ENCODE measurements around the gene ATR.
A peak's percentile ranks its signal among the peaks of the same experiment; 100 is the strongest.
"Not testable (repeated sequence)": the region's sequence is repeated elsewhere in the genome, so short reads cannot be mapped to it uniquely, and the experiment has no call there.

ATR gene

GRCh38 chr3:142578329-142579223, at the start of gene ATR:
ATR (minus strand) TSS chr3:142578733; CDS start chr3:142578704, 29 bp downstream.
- FAIRE-seq: peak; percentile 91

- no peak for FAIRE-seq
These were observed 48.4 kb upstream of the ATR start for GRCh38 chr3:142626971-142627370.

GRCh38 chr3:142625153-142625440, 46.6 kb upstream of the ATR start:
- FAIRE-seq: no peak

GRCh38 chr3:142624341-142625152, 46.0 kb upstream of the ATR start:
- no peak for FAIRE-seq

- FAIRE-seq: no peak
These were observed 44.7 kb upstream of the ATR start for GRCh38 chr3:142623194-142623593.

- no peak for FAIRE-seq
These were observed 43.9 kb upstream of the ATR start for GRCh38 chr3:142622405-142622804.

GRCh38 chr3:142618917-142619461, 40.5 kb upstream of the ATR start:
- FAIRE-seq: no peak

- FAIRE-seq: no peak
These were observed 36.6 kb upstream of the ATR start for GRCh38 chr3:142615171-142615570.

- FAIRE-seq: no peak
These were observed 35.6 kb upstream of the ATR start for GRCh38 chr3:142614059-142614626.

- no peak for FAIRE-seq
These were observed 35.0 kb upstream of the ATR start for GRCh38 chr3:142613491-142613890.

- no peak for FAIRE-seq
These were observed 32.7 kb upstream of the ATR start for GRCh38 chr3:142611206-142611605.

GRCh38 chr3:142609136-142609535, 30.6 kb upstream of the ATR start:
- no peak for FAIRE-seq

- no peak for FAIRE-seq
These were observed 30.1 kb upstream of the ATR start for GRCh38 chr3:142608631-142609030.

GRCh38 chr3:142604940-142605339, 26.4 kb upstream of the ATR start:
- FAIRE-seq: no peak

GRCh38 chr3:142603386-142603705, 24.8 kb upstream of the ATR start:
- not testable (repeated sequence) for FAIRE-seq

- no peak for FAIRE-seq
These were observed 24.3 kb upstream of the ATR start for GRCh38 chr3:142602619-142603385.

GRCh38 chr3:142601713-142602112, 23.2 kb upstream of the ATR start:
- no peak for FAIRE-seq

GRCh38 chr3:142597906-142598305, 19.4 kb upstream of the ATR start:
- FAIRE-seq: no peak

- no peak for FAIRE-seq
These were observed 18.2 kb upstream of the ATR start for GRCh38 chr3:142596726-142597088.

GRCh38 chr3:142595951-142596725, 17.6 kb upstream of the ATR start, which contains the start of gene PLS1:
PLS1 (plus strand) TSS chr3:142596393; CDS start chr3:142664238, 67,845 bp downstream.
- FAIRE-seq: peak; percentile 33

- FAIRE-seq: no peak
These were observed 17.0 kb upstream of the ATR start for GRCh38 chr3:142595581-142595950.

GRCh38 chr3:142595141-142595540, 16.6 kb upstream of the ATR start:
- no peak for FAIRE-seq

All from G401.6 (cell line).